ENCODE data around the gene RGPD4. TPM values are rescaled to one million over a fixed set of nuclear protein-coding genes. Genes with fewer than 3 reads are reported as not detected.

RGPD4 gene
- not detected in 2 replicates for total RNA-seq

GRCh38 chr2:107826749-107827148 lies at the start of gene RGPD4:
TSS of gene RGPD4 (plus strand) at chr2:107826892. CDS start at chr2:107827014, 122 bp downstream.

Other genes with a start within 250 kb of the RGPD4 start
- gene SLC5A7, start 159.6 kb downstream of the RGPD4 start, total RNA-seq = not detected in 2 replicates